Choroid plexus epithelial cell (primary cell): ENCODE results near the gene RAD51B.
A peak's percentile ranks its signal among the peaks of the same experiment; 100 is the strongest.

Experiments
- DNase-seq: peaks from one replicate; pipeline ENCODE4 v3.0.0-alpha.2; 2010; ENCODE audit warnings: low read depth
- H3K4me3 ChIP-seq: 2 replicates; pipeline ENCODE4 v1.5.1; 2011; ENCODE audit warnings: low read depth, mild to moderate bottlenecking, control low read depth, low read length, moderate library complexity
- TF ChIP-seq, protein P1 (sequence below): conservative IDR thresholded peaks from 2 replicates; pipeline ENCODE4 v1.5.1; 2011; ENCODE audit warnings: low read depth, mild to moderate bottlenecking, control low read depth, inconsistent platforms, low read length, moderate library complexity

The RAD51B gene

DNA sequence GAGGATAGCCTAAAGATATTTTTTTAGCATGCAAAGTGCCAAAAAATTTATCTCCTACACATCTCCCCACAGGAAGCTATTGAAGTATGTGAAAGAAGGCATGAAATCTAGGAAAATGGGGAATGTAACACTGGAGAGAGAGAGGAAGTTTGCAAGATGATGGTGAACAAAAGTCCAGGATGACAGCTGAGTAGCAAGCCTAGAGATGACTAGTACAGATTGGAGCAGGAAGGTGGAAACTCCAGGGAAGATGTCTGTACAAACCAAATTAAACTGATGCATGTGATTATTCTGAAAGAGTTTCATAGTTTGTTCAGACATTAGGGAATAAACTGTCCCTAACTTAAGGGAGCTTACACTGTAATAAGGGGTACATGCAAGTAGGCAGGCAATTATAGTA is 99.3 kb downstream of the RAD51B start:
- TF ChIP-seq, protein P1, sequence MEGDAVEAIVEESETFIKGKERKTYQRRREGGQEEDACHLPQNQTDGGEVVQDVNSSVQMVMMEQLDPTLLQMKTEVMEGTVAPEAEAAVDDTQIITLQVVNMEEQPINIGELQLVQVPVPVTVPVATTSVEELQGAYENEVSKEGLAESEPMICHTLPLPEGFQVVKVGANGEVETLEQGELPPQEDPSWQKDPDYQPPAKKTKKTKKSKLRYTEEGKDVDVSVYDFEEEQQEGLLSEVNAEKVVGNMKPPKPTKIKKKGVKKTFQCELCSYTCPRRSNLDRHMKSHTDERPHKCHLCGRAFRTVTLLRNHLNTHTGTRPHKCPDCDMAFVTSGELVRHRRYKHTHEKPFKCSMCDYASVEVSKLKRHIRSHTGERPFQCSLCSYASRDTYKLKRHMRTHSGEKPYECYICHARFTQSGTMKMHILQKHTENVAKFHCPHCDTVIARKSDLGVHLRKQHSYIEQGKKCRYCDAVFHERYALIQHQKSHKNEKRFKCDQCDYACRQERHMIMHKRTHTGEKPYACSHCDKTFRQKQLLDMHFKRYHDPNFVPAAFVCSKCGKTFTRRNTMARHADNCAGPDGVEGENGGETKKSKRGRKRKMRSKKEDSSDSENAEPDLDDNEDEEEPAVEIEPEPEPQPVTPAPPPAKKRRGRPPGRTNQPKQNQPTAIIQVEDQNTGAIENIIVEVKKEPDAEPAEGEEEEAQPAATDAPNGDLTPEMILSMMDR, result no peak
- DNase-seq, result no peak
- no peak overlapping the region for H3K4me3 ChIP-seq

DNA sequence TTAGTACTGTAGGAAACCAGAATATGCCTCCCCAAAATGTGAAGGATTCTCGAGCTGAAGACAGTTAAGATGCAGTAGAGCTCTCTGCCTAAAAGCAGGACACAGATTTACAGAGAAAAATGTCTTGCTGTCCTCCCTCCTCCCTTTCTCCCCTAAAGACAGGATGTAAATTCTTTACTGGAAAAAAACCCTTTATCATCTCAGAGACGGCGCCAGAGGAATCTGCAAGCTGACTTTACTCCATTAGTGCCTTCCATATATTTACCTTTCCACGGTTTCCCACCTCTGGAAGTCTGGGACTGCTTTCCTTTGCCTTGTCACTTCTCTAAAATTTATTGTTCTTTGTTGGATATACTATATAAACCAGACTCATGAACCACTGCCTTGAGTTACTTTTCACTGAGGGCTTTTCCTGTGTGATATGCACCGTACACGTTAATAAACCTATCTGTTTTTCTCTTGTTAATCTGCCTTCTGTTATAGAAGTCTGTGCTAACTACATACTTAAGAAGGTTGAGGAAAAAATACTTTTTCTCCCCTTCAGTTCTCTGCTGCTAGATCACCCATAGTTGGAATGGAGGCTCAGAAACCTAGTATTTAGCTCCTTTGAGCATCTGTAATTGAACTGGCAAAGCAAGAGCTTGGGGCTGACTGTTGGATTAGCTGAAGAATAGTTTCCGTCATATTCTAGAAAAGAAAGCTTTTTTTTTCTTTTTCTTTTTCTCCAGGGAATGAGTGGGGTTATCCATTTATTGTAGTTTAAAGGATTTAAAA is 99.9 kb downstream of the RAD51B start:
- H3K4me3 ChIP-seq, result peak overlapping the region; percentile 0
- TF ChIP-seq, protein P1, result no peak
- DNase-seq, result peak; percentile 45

DNA sequence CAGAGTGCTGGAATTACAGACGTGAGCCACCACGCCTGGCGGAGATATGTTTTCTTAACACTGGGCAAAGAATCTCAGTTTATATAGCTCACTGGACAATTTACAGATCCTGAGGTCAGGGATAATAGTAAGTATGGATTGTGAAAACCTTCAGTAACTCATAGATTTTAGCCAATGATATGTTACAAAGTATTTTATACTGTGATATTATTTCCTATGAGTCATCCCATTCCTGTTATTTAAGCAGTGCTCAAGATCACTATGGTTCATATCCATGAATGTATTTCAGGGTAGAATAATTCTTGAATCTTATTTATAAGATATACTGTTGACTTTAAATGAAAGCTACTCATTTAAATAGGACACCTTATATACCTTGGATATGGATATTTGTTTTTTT is 107.2 kb downstream of the RAD51B start:
- no peak overlapping the region for H3K4me3 ChIP-seq
- DNase-seq, result no peak
- TF ChIP-seq, protein P1, result no peak

DNA sequence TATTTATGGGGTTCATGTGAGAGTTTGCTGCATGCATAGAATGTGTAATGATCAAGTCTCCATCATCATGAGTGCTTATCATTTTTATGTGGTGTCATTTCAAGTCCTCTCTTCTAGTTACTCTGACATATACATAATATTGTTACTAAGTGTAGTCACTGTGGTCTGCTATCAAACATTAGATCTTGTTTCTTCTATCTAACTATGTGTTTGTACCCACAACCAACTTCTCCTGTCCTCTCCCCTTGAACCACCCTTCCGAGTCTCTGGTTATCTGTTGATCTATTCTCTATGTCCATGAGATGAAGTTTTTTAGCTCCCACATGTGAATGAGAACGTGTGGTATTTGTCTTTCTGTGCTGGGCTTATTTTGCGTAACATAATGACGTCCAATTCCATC is 107.7 kb downstream of the RAD51B start:
- no peak overlapping the region for H3K4me3 ChIP-seq
- TF ChIP-seq, protein P1, result no peak
- no peak for DNase-seq

DNA sequence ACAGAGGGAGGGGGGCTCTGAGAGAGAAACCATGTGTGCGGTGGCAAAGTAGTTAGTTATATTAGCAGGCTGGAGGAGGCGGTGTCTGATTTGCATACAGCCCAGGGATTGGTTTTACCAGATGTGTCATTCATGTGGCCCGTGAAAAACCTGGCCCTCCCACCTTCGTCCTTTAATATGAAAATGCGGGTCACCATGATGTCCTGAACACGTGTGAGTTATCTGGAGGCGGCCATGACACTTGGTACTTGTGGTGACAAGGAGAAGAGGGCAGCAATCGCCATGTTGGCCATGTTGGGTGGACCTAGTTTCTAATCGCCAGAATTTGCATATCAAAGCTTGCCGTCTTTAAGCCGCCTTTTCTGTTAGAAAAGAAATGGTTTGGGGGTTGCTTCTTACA is 108.8 kb downstream of the RAD51B start:
- no peak overlapping the region for H3K4me3 ChIP-seq
- no peak for DNase-seq
- TF ChIP-seq, protein P1, result no peak

DNA sequence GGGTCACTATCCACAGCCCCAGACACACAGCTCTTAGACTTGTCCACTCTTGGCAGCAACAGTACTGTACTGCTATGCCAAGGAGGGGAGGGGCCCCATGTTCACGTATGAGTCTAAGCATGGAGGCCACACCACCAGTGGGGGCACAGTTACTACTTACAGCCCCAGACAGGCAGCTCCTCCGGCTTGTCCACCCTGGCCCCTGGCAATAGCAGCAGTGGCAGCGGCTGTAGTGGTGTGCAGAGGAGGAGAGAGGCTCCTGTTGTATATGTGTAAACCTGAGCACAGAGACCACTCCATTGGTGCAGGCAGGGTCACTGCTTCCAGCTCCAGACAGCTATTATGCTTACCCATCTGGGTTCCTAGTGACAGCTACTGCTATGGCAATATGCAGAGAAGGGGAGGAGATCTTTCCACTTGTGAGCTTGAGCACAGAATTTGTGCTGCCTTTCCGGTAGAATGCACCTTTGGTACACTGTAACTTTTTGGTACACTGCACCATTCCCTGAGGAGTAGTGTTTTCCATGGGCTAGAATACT is 113.2 kb downstream of the RAD51B start:
- TF ChIP-seq, protein P1, result no peak

DNA sequence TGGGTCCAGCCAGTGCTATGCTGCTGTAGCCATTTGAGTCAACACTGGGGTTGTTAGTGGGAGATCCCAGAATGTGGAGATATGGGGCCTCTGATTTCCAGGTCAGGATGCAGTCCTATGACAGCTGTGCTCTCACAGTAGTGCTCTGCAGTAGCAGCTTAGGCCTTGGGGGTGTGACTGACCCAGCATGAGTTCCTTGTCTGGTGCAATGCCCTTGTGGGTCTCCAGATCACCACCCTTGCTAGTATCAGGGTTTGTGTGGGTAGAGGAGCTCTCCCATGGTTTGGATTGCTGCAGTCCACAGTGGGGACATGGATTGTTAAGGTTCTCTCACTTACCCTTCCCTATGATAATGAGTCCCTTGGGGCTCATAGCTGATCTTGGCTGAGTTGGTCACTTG is 113.7 kb downstream of the RAD51B start:
- TF ChIP-seq, protein P1, result no peak
- no peak overlapping the region for H3K4me3 ChIP-seq
- no peak for DNase-seq

More for the DNA sequence above, 113.2 kb downstream of the RAD51B start:
- DNase-seq, result no peak
- H3K4me3 ChIP-seq, result no peak overlapping the region
